GM11168 (cell line): Measurements from ENCODE around the gene HIPK2.

ENCODE experiments used
- in situ Hi-C: fragments of 300-500 bp; cut with MboI; formaldehyde crosslinking; loops from one replicate; pipeline ENCODE4 v1.12.0; 2022; ENCODE audit warnings: low sequenced_read_pairs; ENCODE audit not compliant: unreplicated experiment

HIPK2 gene

DNA sequence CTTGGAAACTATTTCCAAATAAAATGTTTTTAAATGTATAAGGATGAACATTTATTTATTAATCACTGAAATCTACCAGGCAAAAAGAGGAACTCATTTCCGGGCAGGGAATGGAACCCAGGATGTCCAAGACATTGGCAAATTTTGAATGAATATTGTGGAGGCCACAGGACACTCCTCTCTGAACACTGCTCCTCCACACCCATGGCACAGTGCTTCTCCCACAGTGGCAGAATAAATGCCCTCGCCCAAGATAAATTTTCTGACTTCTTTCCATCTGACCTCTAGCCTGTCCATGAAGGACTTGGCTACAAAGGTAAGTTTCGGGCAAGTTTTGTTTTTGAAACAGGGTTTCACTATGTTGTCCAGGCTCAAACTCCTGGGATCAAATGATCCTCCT lies 39.0 kb downstream of the HIPK2 start:
- in situ Hi-C loops: no loop called here

- in situ Hi-C loops: no loop called here
Measured at GRCh38 chr7:139738101-139738489, 39.7 kb downstream of the HIPK2 start.

GRCh38 chr7:139737221-139738100 lies 40.3 kb downstream of the HIPK2 start:
- in situ Hi-C loops: no loop called here

DNA sequence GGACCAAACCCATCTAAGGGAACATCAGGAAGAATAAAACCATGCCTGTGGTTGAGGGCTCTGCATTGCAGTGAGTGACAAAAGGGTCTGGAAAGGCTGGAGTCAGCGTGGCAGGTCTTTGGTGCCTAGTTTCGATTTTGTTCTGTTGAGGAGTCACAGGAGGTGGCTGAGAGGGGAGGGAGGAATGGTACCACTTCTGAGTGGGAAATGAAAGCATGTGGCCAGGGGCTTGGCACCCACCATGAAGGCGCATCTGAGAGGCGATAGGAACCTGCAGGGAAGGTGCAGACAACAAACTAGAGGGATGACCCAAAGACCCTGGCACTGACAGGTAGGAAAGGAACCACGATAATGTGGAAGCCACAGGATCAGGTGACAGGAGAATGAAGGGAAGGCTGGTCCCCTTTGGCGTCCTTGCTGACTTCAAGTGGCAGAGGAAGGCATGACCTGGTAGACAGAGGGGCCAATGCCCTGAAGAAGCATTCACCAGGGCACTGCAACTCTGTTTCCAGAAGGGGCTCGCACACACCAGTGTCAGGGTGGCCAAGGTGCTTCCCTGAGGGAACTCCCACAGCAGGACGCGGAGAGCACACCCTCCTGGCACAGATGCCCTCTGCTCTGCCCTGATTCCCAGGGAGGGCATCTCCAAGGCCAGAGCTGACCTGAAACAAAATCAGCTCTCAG lies 41.7 kb downstream of the HIPK2 start:
- in situ Hi-C loops: no loop called here

DNA sequence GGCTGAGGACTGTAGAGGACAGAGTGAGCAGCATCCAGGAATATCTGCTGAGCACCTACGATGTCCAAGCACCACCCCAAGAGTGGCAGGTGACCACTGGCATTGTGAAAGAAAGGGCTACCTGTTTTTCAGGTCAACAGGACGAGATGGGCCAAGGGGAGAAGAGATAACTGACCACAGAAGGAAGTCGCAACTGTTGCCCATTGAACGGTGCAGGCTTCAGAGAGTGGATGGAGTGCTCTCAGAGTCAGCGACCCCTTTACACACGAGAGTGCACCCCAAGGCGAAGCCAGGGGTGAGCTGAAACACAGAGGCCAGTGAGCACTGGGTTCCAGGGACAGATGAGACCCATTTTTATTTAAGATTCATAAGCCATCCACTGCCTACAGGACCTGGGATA lies 42.3 kb downstream of the HIPK2 start:
- in situ Hi-C loops: no loop called here

DNA sequence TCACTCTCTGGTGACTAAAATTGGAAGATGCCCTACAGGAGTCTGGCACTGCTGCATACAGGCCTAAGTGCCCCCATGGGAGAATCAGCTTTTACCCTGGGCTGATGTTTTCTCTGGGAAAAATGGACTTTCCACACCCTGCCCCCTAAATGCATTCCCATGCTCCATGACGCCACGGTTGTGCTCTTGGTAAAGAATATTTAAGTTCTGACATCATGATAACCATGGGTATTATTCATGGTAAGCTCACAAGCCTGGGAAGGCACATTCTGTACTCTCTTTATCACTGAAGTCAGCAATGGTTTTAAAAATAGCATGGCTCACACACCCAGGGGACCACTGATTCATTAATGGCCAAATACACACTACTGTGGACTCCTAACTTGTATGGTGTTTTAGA lies 43.4 kb downstream of the HIPK2 start:
- in situ Hi-C loops: no loop called here

GRCh38 chr7:139733751-139734150 lies 44.0 kb downstream of the HIPK2 start:
- in situ Hi-C loops: no loop called here

GRCh38 chr7:139732471-139733167 lies 45.2 kb downstream of the HIPK2 start:
- in situ Hi-C loops: no loop called here

DNA sequence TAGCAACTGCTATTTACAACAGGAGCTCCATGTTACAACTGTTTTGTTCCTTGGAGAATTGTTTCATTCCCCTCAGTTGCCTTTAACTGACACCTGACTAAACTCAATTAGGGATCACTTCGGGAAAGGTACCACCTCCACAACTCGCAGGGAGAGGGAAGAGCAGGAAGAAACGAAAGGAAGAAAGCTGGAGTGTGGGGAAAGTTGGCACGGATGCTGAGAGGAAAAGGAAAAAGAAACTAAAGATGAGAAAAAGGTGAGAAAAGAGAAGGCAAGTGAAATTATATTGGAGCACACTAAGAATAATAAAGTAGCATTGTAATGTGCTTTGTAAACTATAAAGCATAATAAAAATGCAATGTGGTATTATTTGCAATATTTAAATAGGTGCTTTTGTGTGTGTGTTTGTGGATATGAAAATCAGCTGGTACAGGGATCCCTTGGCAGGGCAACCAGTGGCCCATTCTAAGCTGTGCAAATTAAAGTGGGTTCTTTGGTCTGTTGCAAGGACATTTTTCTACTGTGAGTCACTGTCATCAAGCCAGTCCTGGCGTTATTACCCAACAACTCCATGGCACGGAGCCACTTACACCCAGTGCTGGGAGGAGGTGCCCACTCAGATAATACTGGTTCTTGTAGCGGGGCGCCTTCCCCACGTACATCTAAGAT lies 45.9 kb downstream of the HIPK2 start:
- in situ Hi-C loops: no loop called here

DNA sequence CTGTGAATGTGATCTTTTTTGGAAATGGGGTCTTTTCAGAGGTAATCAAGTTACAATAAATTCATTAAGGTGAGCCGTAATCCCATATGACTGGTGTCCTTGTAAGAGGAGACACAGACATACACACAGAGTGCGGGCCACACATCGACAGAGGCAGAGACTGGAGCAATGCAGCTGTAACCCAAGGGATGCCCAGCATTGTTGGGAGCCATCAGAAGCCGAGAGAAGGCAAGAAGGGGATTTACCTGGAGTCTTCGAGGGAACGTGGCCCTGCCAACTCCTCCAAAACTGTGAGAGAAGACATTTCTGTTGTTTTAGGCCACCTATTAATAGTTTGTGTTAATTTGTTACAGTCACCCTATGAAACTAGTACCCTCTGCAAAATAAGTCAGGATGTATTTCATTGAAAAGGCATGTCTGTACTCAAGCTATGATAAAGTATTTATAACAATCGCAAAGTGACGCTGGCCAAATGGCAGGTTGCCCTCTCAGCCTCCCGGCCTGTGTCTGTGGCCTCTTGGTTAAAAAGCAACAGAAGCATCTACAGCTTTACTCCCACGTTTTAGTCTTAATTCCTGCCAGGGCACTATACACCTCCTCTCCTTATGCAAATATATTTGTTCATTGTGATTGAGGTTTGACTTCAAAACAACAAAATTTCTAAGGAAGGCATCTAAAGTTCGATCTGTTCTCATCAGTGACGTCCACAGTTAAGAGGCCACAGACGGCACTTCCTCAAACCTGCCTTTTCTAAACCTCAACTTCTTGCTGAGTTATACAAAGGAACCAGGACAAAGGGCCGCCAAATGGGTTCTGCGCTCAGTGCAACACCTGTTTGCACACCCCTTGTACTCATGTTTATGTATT lies 46.8 kb downstream of the HIPK2 start:
- in situ Hi-C loops: no loop called here

DNA sequence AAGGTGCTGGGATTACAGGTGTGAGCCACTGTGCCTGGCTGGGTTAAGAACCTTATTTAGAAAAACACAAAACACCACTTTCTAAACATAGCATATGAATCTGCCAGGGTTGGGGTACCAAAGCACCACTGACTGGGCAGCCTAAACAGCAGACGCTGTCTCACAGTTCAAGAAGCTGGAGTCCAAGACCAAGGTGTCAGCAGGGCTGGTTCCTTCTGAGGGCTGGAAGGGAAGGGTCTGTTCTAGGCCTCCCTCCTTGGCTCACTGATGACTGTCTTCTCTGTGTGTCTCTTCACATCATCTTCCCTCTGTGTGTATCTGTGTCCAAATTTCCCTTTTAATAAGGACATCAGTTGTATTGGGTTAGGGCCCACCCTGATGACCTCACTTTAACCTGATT lies 49.6 kb downstream of the HIPK2 start:
- in situ Hi-C loops: no loop called here

DNA sequence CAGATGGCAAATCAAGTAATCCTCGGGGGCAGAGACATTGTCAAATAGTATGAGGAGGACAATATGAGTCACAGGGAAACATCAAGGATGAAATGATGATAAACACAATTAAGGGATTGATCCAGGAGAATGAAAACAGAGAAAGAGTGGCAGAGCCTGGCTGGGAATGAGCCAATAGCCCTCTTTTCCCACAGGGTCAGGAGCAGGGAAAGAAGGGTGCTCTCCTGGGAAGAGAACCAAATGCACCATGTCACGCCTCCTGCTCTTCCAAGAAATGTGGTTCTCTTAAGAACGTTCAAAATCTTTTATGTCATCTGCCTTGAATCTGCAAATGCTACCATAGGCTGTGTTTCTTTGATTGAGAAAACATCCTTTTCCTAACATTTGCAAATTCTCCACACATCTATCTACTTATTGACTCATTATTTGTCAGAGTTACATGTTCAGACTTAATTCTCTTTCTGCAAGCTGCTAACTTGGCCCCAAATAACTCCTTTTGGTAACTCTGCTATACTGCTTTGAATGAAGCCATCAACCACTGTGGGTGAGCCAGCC lies 50.6 kb downstream of the HIPK2 start:
- in situ Hi-C loops: no loop called here

GRCh38 chr7:139726485-139726869 lies 51.3 kb downstream of the HIPK2 start:
- in situ Hi-C loops: no loop called here

- in situ Hi-C loops: no loop called here
Measured at GRCh38 chr7:139725858-139726484, 51.8 kb downstream of the HIPK2 start.

DNA sequence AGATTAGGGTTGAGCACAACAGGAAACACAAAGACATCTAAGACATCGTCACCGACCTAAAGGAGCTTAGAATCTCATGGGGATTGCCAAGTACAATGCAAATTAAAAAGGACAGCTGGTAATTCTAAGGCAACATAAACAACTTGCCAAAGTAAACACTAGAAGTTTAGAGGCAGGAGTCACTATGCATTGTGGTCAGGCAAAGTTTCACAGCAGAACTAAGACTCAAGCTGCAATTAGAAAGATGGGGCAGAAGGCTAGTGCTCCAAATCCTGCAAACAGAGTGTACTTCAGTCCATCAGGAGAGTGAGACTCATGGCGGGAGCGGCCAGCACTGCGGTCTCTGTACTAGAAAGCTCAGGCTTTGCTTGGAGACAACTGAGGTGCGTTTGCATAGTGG lies 52.7 kb downstream of the HIPK2 start:
- in situ Hi-C loops: no loop called here

GRCh38 chr7:139722604-139723003 lies 55.2 kb downstream of the HIPK2 start:
- in situ Hi-C loops: no loop called here

- in situ Hi-C loops: no loop called here
Measured at GRCh38 chr7:139721821-139722220, 56.0 kb downstream of the HIPK2 start.

GRCh38 chr7:139721417-139721816 lies 56.4 kb downstream of the HIPK2 start:
- in situ Hi-C loops: no loop called here

DNA sequence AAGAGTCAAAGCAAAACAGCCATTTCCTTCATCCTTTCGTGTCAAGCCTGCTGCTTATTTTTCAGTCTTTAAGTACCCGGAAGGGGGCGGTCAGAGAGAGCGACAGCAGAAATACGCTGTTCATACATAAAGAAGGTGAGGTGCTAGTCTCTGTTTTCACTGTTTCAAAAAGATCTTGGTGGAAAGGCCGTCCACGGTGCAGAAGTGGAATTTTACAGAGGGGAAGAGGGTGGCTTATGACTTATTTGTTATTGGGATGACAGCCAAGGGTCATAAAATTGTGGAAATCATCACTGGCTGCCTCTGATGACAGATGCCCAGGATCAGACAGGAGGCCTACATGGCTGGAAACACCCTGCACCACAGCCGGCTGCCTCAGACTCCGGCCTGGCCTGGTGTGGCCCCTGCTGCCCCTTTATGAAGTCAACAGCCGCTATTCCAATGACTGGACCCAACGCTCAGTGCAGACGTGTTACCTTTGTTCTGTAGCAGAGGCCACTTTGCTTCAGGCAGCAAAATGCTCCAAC lies 57.0 kb downstream of the HIPK2 start:
- in situ Hi-C loops: no loop called here
